ENCODE data around the gene CACNB2.

DNA sequence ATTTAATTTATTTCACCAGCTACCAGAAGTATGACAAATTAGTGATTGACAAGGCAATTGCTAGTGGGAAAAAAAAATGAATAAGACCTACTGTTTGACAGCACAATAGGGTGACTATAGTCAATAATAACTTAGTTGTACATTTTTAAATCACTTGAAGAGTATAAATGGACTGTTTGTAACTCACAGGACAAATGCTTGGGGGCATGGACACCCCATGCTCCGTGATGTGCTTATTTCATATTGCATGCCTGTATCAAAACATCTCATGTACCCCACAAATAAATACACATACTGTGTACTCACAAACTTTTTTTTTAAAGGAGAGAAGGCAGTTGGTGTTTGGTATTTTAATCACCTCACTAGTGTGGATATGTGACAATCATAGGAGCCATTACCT lies 181.1 kb downstream of the CACNB2 start:
- TF ChIP-seq TAF1 (IDR thresholded peaks at IDR 0.05; ENCODE audit: low read depth, low read length) (no peak), POLR2A (IDR thresholded peaks at IDR 0.05; ENCODE audit: low read depth, low read length) (no peak), POLR2AphosphoS5 (IDR thresholded peaks at IDR 0.05; ENCODE audit: low read depth, low read length) (no peak)
